Hepatocyte (in vitro differentiated cells): ENCODE data around the gene VMAC. TPM values are rescaled to one million over a fixed set of nuclear protein-coding genes. Genes with fewer than 3 reads are reported as not detected.

Source experiments
- DNase-seq: peaks from one replicate; pipeline ENCODE4 v3.0.0-alpha.2; 2016; ENCODE audit warnings: low spot score
- H2AFZ ChIP-seq: fragments of 200-600 bp; sonication (generic); 2 replicates; pipeline ENCODE4 v1.6.0; 2016; ENCODE audit warnings: antibody characterized with exemption, mild to moderate bottlenecking
- H3K27ac ChIP-seq: fragments of 200-600 bp; sonication (generic); 2 replicates; pipeline ENCODE4 v1.5.1; 2016; ENCODE audit warnings: mild to moderate bottlenecking
- H3K27me3 ChIP-seq: fragments of 200-600 bp; sonication (generic); 2 replicates; pipeline ENCODE4 v1.6.1; 2016
- H3K36me3 ChIP-seq: fragments of 200-600 bp; sonication (generic); replicated peaks from 2 replicates; pipeline ENCODE4 v1.5.1; 2016; ENCODE audit warnings: low read depth; ENCODE audit not compliant: insufficient read depth
- H3K4me1 ChIP-seq: fragments of 200-600 bp; sonication (generic); 2 replicates; pipeline ENCODE4 v1.5.1; 2016; ENCODE audit warnings: mild to moderate bottlenecking, moderate library complexity; ENCODE audit not compliant: insufficient read depth
- H3K4me2 ChIP-seq: fragments of 200-600 bp; sonication (generic); 2 replicates; pipeline ENCODE4 v1.6.0; 2016
- H3K4me3 ChIP-seq: fragments of 200-600 bp; sonication (generic); 2 replicates; pipeline ENCODE4 v1.5.1; 2016; ENCODE audit warnings: mild to moderate bottlenecking
- H3K79me2 ChIP-seq: fragments of 200-600 bp; sonication (generic); 2 replicates; pipeline ENCODE4 v1.6.0; 2017; ENCODE audit warnings: mild to moderate bottlenecking
- H3K9me2 ChIP-seq: fragments of 200-600 bp; sonication (generic); replicated peaks from 2 replicates; pipeline ENCODE4 v1.6.0; 2017; ENCODE audit warnings: mild to moderate bottlenecking; ENCODE audit not compliant: insufficient read depth
- H3K9me3 ChIP-seq: fragments of 200-600 bp; sonication (generic); 2 replicates; pipeline ENCODE4 v1.5.1; 2016; ENCODE audit warnings: low read depth, mild to moderate bottlenecking
- H4K20me1 ChIP-seq: fragments of 200-600 bp; sonication (generic); 2 replicates; pipeline ENCODE4 v1.6.0; 2016; ENCODE audit warnings: mild to moderate bottlenecking; ENCODE audit not compliant: insufficient read depth, poor library complexity, severe bottlenecking
- CTCF ChIP-seq: fragments of 200-600 bp; sonication (generic); IDR thresholded peaks from 2 replicates; pipeline ENCODE4 v1.5.1; 2016; ENCODE audit warnings: antibody characterized with exemption, mild to moderate bottlenecking; ENCODE audit not compliant: poor library complexity
- EZH2 ChIP-seq: fragments of 200-600 bp; sonication (generic); IDR thresholded peaks from 2 replicates; pipeline ENCODE4 v1.6.1; 2016; ENCODE audit warnings: antibody characterized with exemption, mild to moderate bottlenecking, borderline replicate concordance
- EZH2phosphoT487 ChIP-seq: fragments of 200-600 bp; sonication (generic); IDR thresholded peaks from one replicate; pipeline ENCODE4 v1.6.1; 2018; ENCODE audit warnings: antibody characterized with exemption, mild to moderate bottlenecking, low read depth, moderate library complexity; ENCODE audit not compliant: unreplicated experiment, severe bottlenecking
- WGBS: methylation state at CpG from one replicate; pipeline ENCODE4 v1.1.6; 2016; ENCODE audit warnings: low lambda C conversion rate; ENCODE audit errors: missing lambda C conversion rate; 5-methylcytosine and 5-hydroxymethylcytosine counted together
- polyA plus RNA-seq: library from polyadenylated mRNA; unstranded; fragments of >200 nt; fragmentation: Nextera tagmentation; extraction: Ambion mirVana; gene quantifications from 2 replicates; pipeline ENCODE4 v1.2.1, GENCODE V29; 2016
- total RNA-seq: library from RNA; depleted of rRNA; stranded (reverse); fragments of >200 nt; gene quantifications from 2 replicates; pipeline ENCODE4 v1.2.3, GENCODE V29; 2014

The VMAC gene
- total and polyA plus RNA-seq, 2 experiments from 2014 or later, result 4.5 to 5.9 TPM

GRCh38 chr19:5958074-5958850 lies 53.6 kb downstream of the VMAC start:
- H3K27ac ChIP-seq, result peak overlapping the region; percentile 82
- peak overlapping the region; percentile 56 for H3K4me2 ChIP-seq
- peaks cover 91% of the 10 kb centered on the region for H3K79me2 ChIP-seq
- no peaks in the 10 kb centered on the region for H3K27me3 ChIP-seq
- no peak for DNase-seq
- no peaks in the 10 kb centered on the region for H3K9me3 ChIP-seq
- H3K36me3 ChIP-seq, result no peaks in the 10 kb centered on the region
- H3K9me2 ChIP-seq, result no peaks in the 10 kb centered on the region
- WGBS, result 70% methylated on average over 21 of the region's 21 CpGs
- H3K4me3 ChIP-seq, result no peak overlapping the region
- TF ChIP-seq EZH2 (no peak), CTCF (peak; percentile 3)
- H4K20me1 ChIP-seq, result peaks cover 72% of the 10 kb centered on the region
- H2AFZ ChIP-seq, result no peak overlapping the region
- H3K4me1 ChIP-seq, result peaks cover 95% of the 10 kb centered on the region

GRCh38 chr19:5958851-5959122 lies 54.1 kb downstream of the VMAC start:
- no peak for DNase-seq
- peaks cover 90% of the 10 kb centered on the region for H3K4me1 ChIP-seq
- H4K20me1 ChIP-seq, result peaks cover 66% of the 10 kb centered on the region

GRCh38 chr19:5959260-5960004 lies 54.8 kb downstream of the VMAC start:
- Histone ChIP-seq H3K27me3 (no peaks in the 10 kb centered on the region), H3K4me1 (peaks cover 83% of the 10 kb centered on the region), H2AFZ (no peak overlapping the region), H3K36me3 (no peaks in the 10 kb centered on the region), H3K9me2 (no peaks in the 10 kb centered on the region), H3K9me3 (no peaks in the 10 kb centered on the region), H3K79me2 (peaks cover 92% of the 10 kb centered on the region), H3K4me2 (no peak overlapping the region), H3K27ac (peak overlapping the region; percentile 93), H4K20me1 (peaks cover 67% of the 10 kb centered on the region), H3K4me3 (no peak overlapping the region)
- TF ChIP-seq CTCF (no peak), EZH2 (no peak), EZH2phosphoT487 (no peak)
- DNase-seq, result no peak
- WGBS, result 96% methylated on average over 14 of the region's 14 CpGs

More at GRCh38 chr19:5958851-5959122, 54.1 kb downstream of the VMAC start:
- TF ChIP-seq CTCF, result no peak
- TF ChIP-seq EZH2phosphoT487, result no peak
- TF ChIP-seq EZH2, result no peak
- Histone ChIP-seq H3K4me3 (no peak overlapping the region), H3K36me3 (no peaks in the 10 kb centered on the region), H3K79me2 (peaks cover 91% of the 10 kb centered on the region), H3K9me2 (no peaks in the 10 kb centered on the region), H3K27ac (peak overlapping the region; percentile 82), H3K9me3 (no peaks in the 10 kb centered on the region), H3K4me2 (peak overlapping the region; percentile 56), H2AFZ (no peak overlapping the region), H3K27me3 (no peaks in the 10 kb centered on the region)
- 94% methylated on average over 10 of the region's 10 CpGs for WGBS

Other genes with a start within 250 kb of the VMAC start
- gene MICOS13, start 224.4 kb upstream of the VMAC start, total RNA-seq, result 32.3 and 38.2 TPM in 2 replicates
- 120 and 157 TPM in 2 replicates for gene MICOS13, start 224.4 kb upstream of the VMAC start, polyA plus RNA-seq
- gene HSD11B1L, start 223.8 kb upstream of the VMAC start, total RNA-seq, result 14.0 and 14.9 TPM in 2 replicates
- gene HSD11B1L, start 223.8 kb upstream of the VMAC start, polyA plus RNA-seq, result 25.1 and 26.0 TPM in 2 replicates
- 637 and 1,059 TPM in 2 replicates for gene RPL36, start 214.6 kb upstream of the VMAC start, total RNA-seq
- 917 and 990 TPM in 2 replicates for gene RPL36, start 214.6 kb upstream of the VMAC start, polyA plus RNA-seq
- 61.6 and 63.0 TPM in 2 replicates for gene LONP1, start 184.7 kb upstream of the VMAC start, total RNA-seq
- 79.1 and 79.2 TPM in 2 replicates for gene LONP1, start 184.7 kb upstream of the VMAC start, polyA plus RNA-seq
- gene CATSPERD, start 184.2 kb upstream of the VMAC start, total RNA-seq, result not detected in 2 replicates
- gene CATSPERD, start 184.2 kb upstream of the VMAC start, polyA plus RNA-seq, result not detected in 2 replicates
- 0.13 and 1.2 TPM in 2 replicates for gene PRR22, start 120.1 kb upstream of the VMAC start, total RNA-seq
- gene PRR22, start 120.1 kb upstream of the VMAC start, polyA plus RNA-seq, result 2.9 and 5.5 TPM in 2 replicates
- 24.9 and 26.7 TPM in 2 replicates for gene DUS3L, start 113.7 kb upstream of the VMAC start, total RNA-seq
- gene DUS3L, start 113.7 kb upstream of the VMAC start, polyA plus RNA-seq, result 28.9 and 44.9 TPM in 2 replicates
- 2.7 and 5.6 TPM in 2 replicates for gene NRTN, start 99.8 kb upstream of the VMAC start, total RNA-seq
- 31.1 and 35.6 TPM in 2 replicates for gene NRTN, start 99.8 kb upstream of the VMAC start, polyA plus RNA-seq
- gene FUT6, start 65.2 kb upstream of the VMAC start, total RNA-seq, result 0.07 and 0.36 TPM in 2 replicates
- gene FUT6, start 65.2 kb upstream of the VMAC start, polyA plus RNA-seq, result 0.90 TPM in 1 of 2 replicates, not detected in the other
- 0.08 TPM in 1 of 2 replicates, not detected in the other for gene FUT3, start 53.4 kb upstream of the VMAC start, total RNA-seq
- 0.45 TPM in 1 of 2 replicates, not detected in the other for gene FUT3, start 53.4 kb upstream of the VMAC start, polyA plus RNA-seq
- not detected in 2 replicates for gene FUT5, start 34.3 kb upstream of the VMAC start, total RNA-seq
- not detected in 2 replicates for gene FUT5, start 34.3 kb upstream of the VMAC start, polyA plus RNA-seq
- 158 and 171 TPM in 2 replicates for gene NDUFA11, start 1.1 kb upstream of the VMAC start, total RNA-seq
- gene NDUFA11, start 1.1 kb upstream of the VMAC start, polyA plus RNA-seq, result 437 and 441 TPM in 2 replicates
- gene CAPS, start 9.4 kb downstream of the VMAC start, total RNA-seq, result 7.5 and 15.5 TPM in 2 replicates
- 17.8 and 23.1 TPM in 2 replicates for gene CAPS, start 9.4 kb downstream of the VMAC start, polyA plus RNA-seq
- 51.0 and 78.1 TPM in 2 replicates for gene RANBP3, start 73.3 kb downstream of the VMAC start, total RNA-seq
- gene RANBP3, start 73.3 kb downstream of the VMAC start, polyA plus RNA-seq, result 10.4 and 16.4 TPM in 2 replicates
- gene RFX2, start 205.6 kb downstream of the VMAC start, total RNA-seq, result 2.3 and 4.0 TPM in 2 replicates
- gene RFX2, start 205.6 kb downstream of the VMAC start, polyA plus RNA-seq, result 4.2 and 4.9 TPM in 2 replicates
- gene ACSBG2, start 230.8 kb downstream of the VMAC start, total RNA-seq, result not detected in 2 replicates
- not detected in 2 replicates for gene ACSBG2, start 230.8 kb downstream of the VMAC start, polyA plus RNA-seq